ENCODE measurements around the gene HMBS.
A peak's percentile ranks its signal among the peaks of the same experiment; 100 is the strongest.

Gene HMBS

DNA sequence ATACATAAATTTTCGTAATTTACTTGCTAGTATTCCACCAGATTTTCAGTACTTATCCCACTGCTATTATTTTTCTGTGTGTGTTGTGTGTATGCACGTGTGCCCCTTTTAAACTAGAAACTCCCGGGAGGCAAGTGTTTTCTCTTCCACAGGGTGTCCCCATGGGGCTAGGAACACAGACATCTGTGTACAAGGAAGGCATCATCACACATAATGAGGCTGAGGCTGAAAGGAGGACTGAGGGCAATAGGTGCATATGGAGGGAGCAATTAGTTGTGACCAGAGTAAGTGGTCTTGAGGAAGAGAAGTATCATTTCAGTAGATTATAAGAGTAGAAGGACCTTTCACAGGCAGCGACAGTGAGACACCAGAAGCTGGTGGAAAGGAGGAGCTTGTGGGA is 19.1 kb downstream of the HMBS start:
- no peak for TF ChIP-seq POLR2AphosphoS5 (IDR thresholded peaks at IDR 0.05; ENCODE audit: borderline replicate concordance, low read depth, low read length)
- no peak for TF ChIP-seq EZH2 (IDR thresholded peaks at IDR 0.05)
- no peak for TF ChIP-seq FOXP2 (optimal IDR thresholded peaks at IDR 0.05; ENCODE audit: control extremely low read depth, extremely low read length, insufficient read depth)

DNA sequence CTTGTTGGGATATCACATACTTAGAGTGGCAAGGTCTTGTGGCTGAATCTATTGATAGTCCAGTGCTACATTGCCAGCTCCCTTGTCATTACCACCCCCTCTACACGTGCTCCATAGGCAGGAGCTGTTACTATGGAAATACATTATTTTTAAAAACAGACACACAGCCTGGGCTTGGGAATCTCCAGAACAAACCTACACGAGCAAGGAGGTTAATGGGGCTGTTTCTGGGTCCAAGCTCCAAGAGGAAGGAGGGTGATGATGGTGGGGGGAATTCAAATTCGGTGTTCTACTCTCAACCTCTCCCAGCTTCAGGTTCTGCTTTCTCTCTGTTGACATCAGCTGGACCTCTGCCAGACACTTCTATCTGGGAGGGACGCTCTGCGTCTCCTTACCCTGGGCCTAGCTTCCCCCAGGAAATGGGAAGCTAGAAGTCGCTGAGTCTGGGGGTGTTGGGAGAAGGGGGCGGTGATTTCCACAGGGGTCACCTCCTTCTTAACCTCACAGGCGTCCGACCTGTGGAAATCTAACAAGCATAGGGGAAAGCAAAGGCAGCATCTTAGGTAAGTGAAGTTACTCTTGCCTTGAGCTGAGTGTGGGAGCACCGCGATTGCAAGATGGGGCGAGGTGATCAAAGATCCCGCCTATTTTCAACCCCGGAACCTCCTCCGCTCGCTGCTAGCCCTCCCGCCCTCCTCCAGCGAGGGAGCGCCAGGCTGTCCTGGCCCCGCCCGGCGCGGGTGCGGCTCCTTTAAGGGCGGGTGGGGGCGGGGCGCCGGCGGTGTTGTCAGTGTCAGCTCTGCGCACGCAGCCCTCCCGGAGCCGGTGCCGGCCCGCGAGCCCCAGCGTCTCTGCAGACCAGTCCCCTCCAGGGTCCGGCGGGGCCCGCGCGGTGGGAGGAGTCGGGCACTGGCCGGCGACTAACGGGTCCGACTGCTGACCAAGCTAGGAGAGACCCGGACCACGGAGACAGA is 22.2 kb downstream of the HMBS start, which contains the start of gene C2CD2L:
C2CD2L (plus strand) TSS at position 781 of the 974 bp plus-strand sequence. CDS start 398 bp downstream, outside the sequence.
- peak within 1 kb of the TSS; percentile 92 for H3K4me3 ChIP-seq
- TF ChIP-seq FOXP2 (optimal IDR thresholded peaks at IDR 0.05; ENCODE audit: control extremely low read depth, extremely low read length, insufficient read depth) (no peak), POLR2AphosphoS5 (IDR thresholded peaks at IDR 0.05; ENCODE audit: borderline replicate concordance, low read depth, low read length) (peak; percentile 75), EZH2 (IDR thresholded peaks at IDR 0.05) (no peak)
- H3K9ac ChIP-seq (ENCODE audit: insufficient read length): peak within 1 kb of the TSS; percentile 75
- DNase-seq (ENCODE audit: low read depth, low spot score): no peak
- H3K27ac ChIP-seq: peak within 1 kb of the TSS; percentile 81
- no peaks in the 10 kb centered on the region for H3K9me3 ChIP-seq (ENCODE audit: low read depth, low read length)
- H3K36me3 ChIP-seq (ENCODE audit: insufficient read depth, low read length): peaks cover 10% of the 10 kb centered on the region

More for the DNA sequence above, 19.1 kb downstream of the HMBS start:
- DNase-seq (ENCODE audit: low read depth, low spot score): no peak
- Histone ChIP-seq H3K9me3 (ENCODE audit: low read depth, low read length) (no peaks in the 10 kb centered on the region), H3K4me3 (no peak overlapping the region), H3K36me3 (ENCODE audit: insufficient read depth, low read length) (peaks cover 5% of the 10 kb centered on the region; the same call in 1 of the 2 replicates), H3K27ac (no peak overlapping the region), H3K9ac (ENCODE audit: insufficient read length) (no peak overlapping the region)

DNA sequence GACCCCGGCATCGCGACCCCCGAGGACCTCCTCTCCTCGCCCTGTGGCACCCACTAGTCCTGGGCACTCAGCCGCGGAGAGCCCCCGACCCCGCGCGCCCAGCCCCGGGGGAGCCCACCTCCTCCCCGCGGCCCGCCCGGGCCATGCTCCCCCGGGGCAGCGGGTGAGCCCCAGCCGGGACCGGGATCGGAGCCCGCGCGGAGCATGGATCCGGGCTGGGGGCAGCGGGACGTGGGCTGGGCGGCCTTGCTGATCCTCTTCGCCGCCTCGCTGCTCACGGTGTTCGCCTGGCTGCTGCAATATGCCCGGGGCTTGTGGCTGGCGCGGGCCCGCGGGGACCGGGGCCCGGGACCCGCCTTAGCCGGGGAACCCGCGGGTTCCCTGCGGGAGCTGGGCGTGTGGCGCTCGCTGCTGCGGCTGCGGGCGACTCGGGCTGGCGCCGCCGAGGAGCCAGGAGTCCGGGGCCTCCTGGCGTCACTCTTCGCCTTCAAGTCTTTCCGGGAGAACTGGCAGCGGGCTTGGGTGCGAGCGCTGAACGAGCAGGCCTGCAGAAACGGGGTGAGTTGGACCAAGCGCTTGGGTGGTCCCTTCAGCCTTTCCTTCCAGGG is 23.0 kb downstream of the HMBS start:
- H3K36me3 ChIP-seq (ENCODE audit: insufficient read depth, low read length): peaks cover 13% of the 10 kb centered on the region
- TF ChIP-seq EZH2 (IDR thresholded peaks at IDR 0.05) (no peak), POLR2AphosphoS5 (IDR thresholded peaks at IDR 0.05; ENCODE audit: borderline replicate concordance, low read depth, low read length) (no peak), FOXP2 (optimal IDR thresholded peaks at IDR 0.05; ENCODE audit: control extremely low read depth, extremely low read length, insufficient read depth) (no peak)
- H3K4me3 ChIP-seq: peak overlapping the region; percentile 92
- H3K27ac ChIP-seq: no peak overlapping the region; the same call in 1 of the 2 replicates
- no peak for DNase-seq (ENCODE audit: low read depth, low spot score)
- peak overlapping the region; percentile 75 for H3K9ac ChIP-seq (ENCODE audit: insufficient read length)
- H3K9me3 ChIP-seq (ENCODE audit: low read depth, low read length): no peaks in the 10 kb centered on the region

DNA sequence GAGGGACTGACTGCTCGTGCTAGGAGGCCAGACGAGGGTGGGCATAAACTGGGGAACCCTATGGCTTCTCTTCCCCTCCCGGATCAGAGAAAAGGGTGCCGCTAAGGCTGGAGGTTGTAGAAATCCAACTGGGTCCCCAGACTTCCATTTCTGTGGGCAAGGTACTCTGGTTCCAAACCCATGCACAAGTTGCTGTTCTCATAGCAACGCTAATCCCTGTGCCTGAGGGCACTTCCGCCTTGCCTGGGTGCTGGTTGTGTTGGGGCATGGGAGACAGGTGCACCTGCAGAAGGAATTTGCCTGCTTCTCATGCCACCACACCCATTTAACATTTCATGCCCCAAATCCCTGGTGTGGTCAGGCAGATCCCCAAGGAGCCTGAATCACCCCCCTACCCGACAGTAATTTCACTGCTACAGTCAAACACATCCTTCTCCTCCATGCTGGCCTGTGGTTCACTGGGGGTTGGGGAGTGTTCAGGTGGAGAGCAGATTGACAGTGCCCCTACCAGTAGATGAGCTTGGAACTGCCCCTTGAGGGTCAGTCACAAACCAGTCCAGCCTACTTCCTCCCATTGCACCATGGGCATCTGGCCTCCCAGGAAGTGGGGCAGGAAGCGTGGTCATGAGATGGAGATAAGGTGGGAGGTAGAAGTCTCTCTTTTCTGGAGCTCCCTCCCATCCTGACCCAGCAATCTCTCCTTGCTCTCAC is 23.6 kb downstream of the HMBS start:
- Histone ChIP-seq H3K27ac (no peak overlapping the region; the same call in 1 of the 2 replicates), H3K9ac (ENCODE audit: insufficient read length) (peak overlapping the region; percentile 75), H3K36me3 (ENCODE audit: insufficient read depth, low read length) (peaks cover 16% of the 10 kb centered on the region), H3K9me3 (ENCODE audit: low read depth, low read length) (no peaks in the 10 kb centered on the region), H3K4me3 (peak overlapping the region; percentile 92)
- no peak for TF ChIP-seq FOXP2 (optimal IDR thresholded peaks at IDR 0.05; ENCODE audit: control extremely low read depth, extremely low read length, insufficient read depth)
- TF ChIP-seq POLR2AphosphoS5 (IDR thresholded peaks at IDR 0.05; ENCODE audit: borderline replicate concordance, low read depth, low read length): no peak
- no peak for TF ChIP-seq EZH2 (IDR thresholded peaks at IDR 0.05)
- no peak for DNase-seq (ENCODE audit: low read depth, low spot score)

DNA sequence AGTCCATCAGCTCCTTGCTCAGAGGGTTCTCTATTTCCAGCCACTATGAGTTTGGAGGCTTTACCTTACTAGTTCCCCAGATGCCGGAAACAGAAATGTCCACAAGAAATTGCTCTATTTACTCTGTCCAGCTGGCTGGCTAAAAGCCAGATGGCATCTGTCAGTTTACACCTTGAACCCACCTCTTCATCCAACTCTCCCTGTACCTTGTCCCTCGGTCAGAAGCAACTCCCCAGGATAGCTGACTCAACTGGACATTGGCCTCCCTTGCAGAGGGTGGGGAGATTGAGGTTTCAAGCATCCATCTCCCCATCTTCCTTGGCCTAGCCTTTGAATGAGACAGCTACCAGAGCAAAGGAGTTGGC is 24.2 kb downstream of the HMBS start:
- Histone ChIP-seq H3K9me3 (ENCODE audit: low read depth, low read length) (no peaks in the 10 kb centered on the region), H3K9ac (ENCODE audit: insufficient read length) (no peak overlapping the region), H3K36me3 (ENCODE audit: insufficient read depth, low read length) (peaks cover 16% of the 10 kb centered on the region), H3K27ac (no peak overlapping the region), H3K4me3 (peak overlapping the region; percentile 92)
- TF ChIP-seq FOXP2 (optimal IDR thresholded peaks at IDR 0.05; ENCODE audit: control extremely low read depth, extremely low read length, insufficient read depth): no peak
- no peak for DNase-seq (ENCODE audit: low read depth, low spot score)

DNA sequence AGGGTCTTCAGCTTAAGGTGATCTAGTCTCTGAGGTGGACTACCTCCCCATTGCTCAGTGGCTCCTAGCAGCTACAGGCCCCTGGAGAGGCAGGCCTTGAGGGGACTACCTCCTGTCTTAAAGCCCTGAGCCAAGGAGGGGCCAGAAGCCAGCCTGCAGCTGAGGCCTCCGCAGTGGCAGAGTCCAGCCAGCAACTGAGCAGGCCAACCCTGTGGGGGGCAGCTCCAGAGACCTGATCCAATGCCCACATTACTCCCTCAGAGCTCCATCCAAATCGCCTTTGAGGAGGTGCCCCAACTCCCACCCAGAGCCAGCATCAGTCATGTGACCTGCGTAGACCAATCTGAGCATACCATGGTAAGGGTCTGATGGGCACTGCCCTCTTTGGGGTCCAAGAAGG is 25.2 kb downstream of the HMBS start:
- DNase-seq (ENCODE audit: low read depth, low spot score): no peak
- H3K9ac ChIP-seq (ENCODE audit: insufficient read length): no peak overlapping the region
- peaks cover 16% of the 10 kb centered on the region for H3K36me3 ChIP-seq (ENCODE audit: insufficient read depth, low read length)
- TF ChIP-seq FOXP2 (optimal IDR thresholded peaks at IDR 0.05; ENCODE audit: control extremely low read depth, extremely low read length, insufficient read depth) (no peak), POLR2AphosphoS5 (IDR thresholded peaks at IDR 0.05; ENCODE audit: borderline replicate concordance, low read depth, low read length) (no peak), EZH2 (IDR thresholded peaks at IDR 0.05) (no peak)
- H3K9me3 ChIP-seq (ENCODE audit: low read depth, low read length): no peaks in the 10 kb centered on the region
- H3K27ac ChIP-seq: no peak overlapping the region
- no peak overlapping the region for H3K4me3 ChIP-seq

DNA sequence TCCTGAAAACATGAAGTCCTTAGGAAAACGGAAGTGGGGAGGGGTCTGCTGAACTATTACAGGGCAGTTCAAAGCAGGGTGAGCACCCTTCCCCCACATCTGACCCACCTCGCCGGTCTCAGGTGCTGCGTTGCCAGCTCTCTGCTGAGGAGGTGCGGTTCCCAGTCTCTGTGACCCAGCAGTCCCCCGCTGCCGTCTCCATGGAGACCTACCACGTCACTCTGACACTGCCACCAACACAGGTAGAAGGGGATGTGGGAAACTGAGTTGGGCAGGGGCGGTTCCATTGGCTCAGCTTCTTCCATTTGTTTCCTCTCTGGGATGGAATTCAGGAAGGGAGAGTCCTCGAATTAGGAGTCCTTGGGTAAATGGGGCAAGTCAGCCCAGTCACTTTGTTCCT is 25.8 kb downstream of the HMBS start:
- Histone ChIP-seq H3K9me3 (ENCODE audit: low read depth, low read length) (no peaks in the 10 kb centered on the region), H3K36me3 (ENCODE audit: insufficient read depth, low read length) (peaks cover 19% of the 10 kb centered on the region), H3K27ac (no peak overlapping the region), H3K9ac (ENCODE audit: insufficient read length) (no peak overlapping the region), H3K4me3 (no peak overlapping the region)
- TF ChIP-seq FOXP2 (optimal IDR thresholded peaks at IDR 0.05; ENCODE audit: control extremely low read depth, extremely low read length, insufficient read depth) (no peak), EZH2 (IDR thresholded peaks at IDR 0.05) (no peak), POLR2AphosphoS5 (IDR thresholded peaks at IDR 0.05; ENCODE audit: borderline replicate concordance, low read depth, low read length) (no peak)
- no peak for DNase-seq (ENCODE audit: low read depth, low spot score)
